ENCODE results near the gene WEE1. TPM values are rescaled to one million over a fixed set of nuclear protein-coding genes. Genes with fewer than 3 reads are reported as not detected.
"Not testable (repeated sequence)": the region's sequence is repeated elsewhere in the genome, so short reads cannot be mapped to it uniquely, and the experiment has no call there.

WEE1 gene
- total RNA-seq, 2 donors from 2014 or later, result 80.1 to 93.5 TPM

DNA sequence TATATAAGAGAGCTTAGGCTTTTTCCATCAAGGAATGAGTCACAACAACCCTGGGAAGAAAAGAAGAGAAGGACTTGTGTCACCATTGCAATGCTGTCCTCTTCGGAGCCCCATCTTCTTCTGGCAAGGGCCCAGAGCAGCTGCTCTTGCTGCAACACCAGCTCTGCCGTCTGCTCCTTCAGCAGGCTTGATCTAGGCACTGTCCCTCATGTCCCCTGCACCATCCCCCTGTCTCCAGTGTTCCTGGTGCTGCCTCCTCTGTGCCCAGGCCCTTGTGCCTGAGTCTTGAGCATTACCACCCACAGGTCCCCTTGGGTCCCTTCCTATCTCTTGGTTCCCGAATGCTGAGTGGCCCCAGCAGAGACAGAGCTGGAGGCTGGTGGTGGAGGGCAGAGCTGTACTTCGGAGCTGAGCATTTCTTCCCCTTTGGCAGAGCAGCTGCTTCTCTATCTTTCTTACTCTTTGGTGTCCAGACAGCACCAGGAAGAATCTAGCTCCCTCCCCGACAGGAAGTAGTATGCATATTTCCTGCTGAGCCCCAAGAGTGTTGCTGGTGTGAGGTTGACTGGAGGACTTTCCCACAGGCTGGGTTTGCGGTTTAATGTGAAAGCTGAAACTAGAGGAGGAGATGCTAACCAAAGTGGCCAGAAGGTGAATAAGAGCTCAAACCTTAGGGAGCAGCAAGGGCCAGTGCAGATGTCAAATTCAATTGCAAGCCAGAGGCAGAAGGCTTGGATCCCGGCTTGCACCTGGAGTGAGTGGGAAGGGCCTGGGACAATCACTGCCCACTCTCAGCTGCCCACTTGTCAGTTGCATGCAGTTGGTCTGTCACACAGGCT, 27.8 kb downstream of the WEE1 start:
- H3K4me3 Mint-ChIP-seq, result no peak overlapping the region
- Histone ChIP-seq H3K27ac (ENCODE audit: low read depth, low read length) (no peak overlapping the region), H3K4me1 (ENCODE audit: control insufficient read depth, insufficient read depth, low read length) (peaks cover 4% of the 10 kb centered on the region), H3K9me3 (ENCODE audit: control insufficient read depth, low read length) (no peaks in the 10 kb centered on the region), H3K36me3 (ENCODE audit: control insufficient read depth, insufficient read depth, low read length) (no peaks in the 10 kb centered on the region), H3K9ac (ENCODE audit: extremely low read depth, low read length, poor library complexity, severe bottlenecking) (no peak overlapping the region), H3K27me3 (ENCODE audit: control insufficient read depth, insufficient read depth, low read length, poor library complexity, severe bottlenecking) (no peaks in the 10 kb centered on the region), H3K4me3 (ENCODE audit: low read length) (no peak overlapping the region)
- no peaks in the 10 kb centered on the region for H3K27me3 Mint-ChIP-seq (ENCODE audit: insufficient read depth)
- WGBS, 2 experiments (ENCODE audit: insufficient coverage in 1 of 2, insufficient read length in 1 of 2), result 68 to 74% methylated on average over 4 to 7 of the region's 7 CpGs
- H3K27ac Mint-ChIP-seq, result peak overlapping the region; percentile 14
- DNase-seq, result peak; percentile 86
- H3K9me3 Mint-ChIP-seq, result peaks cover 2% of the 10 kb centered on the region
- no peaks in the 10 kb centered on the region for H3K36me3 Mint-ChIP-seq (ENCODE audit: low read depth)
- TF ChIP-seq, protein P1, sequence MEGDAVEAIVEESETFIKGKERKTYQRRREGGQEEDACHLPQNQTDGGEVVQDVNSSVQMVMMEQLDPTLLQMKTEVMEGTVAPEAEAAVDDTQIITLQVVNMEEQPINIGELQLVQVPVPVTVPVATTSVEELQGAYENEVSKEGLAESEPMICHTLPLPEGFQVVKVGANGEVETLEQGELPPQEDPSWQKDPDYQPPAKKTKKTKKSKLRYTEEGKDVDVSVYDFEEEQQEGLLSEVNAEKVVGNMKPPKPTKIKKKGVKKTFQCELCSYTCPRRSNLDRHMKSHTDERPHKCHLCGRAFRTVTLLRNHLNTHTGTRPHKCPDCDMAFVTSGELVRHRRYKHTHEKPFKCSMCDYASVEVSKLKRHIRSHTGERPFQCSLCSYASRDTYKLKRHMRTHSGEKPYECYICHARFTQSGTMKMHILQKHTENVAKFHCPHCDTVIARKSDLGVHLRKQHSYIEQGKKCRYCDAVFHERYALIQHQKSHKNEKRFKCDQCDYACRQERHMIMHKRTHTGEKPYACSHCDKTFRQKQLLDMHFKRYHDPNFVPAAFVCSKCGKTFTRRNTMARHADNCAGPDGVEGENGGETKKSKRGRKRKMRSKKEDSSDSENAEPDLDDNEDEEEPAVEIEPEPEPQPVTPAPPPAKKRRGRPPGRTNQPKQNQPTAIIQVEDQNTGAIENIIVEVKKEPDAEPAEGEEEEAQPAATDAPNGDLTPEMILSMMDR (conservative IDR thresholded peaks at IDR 0.05), result no peak
- peaks cover 11% of the 10 kb centered on the region for H3K4me1 Mint-ChIP-seq

DNA sequence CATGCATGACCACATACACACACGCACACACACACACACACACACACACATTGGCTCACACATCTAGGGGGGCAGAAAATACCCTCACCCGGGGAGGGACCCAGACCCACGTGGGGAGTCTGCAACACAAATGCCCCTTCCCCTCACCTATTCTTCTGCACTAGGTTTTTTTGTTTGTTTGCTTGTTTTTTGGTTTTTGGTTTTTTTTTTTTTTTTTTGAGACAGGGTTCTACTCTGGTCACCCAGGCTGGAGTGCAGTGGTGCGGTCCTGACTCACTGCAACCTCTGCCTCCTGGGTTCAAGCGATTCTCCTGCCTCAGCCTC, 28.4 kb downstream of the WEE1 start:
- WGBS, 2 experiments (ENCODE audit: insufficient coverage in 1 of 2, insufficient read length in 1 of 2), result 72 to 100% methylated on average over 1 to 5 of the region's 5 CpGs
- no peaks in the 10 kb centered on the region for H3K27me3 Mint-ChIP-seq (ENCODE audit: insufficient read depth)
- DNase-seq, result no peak
- Histone ChIP-seq H3K9me3 (ENCODE audit: control insufficient read depth, low read length) (no peaks in the 10 kb centered on the region), H3K4me3 (ENCODE audit: low read length) (no peak overlapping the region), H3K27me3 (ENCODE audit: control insufficient read depth, insufficient read depth, low read length, poor library complexity, severe bottlenecking) (no peaks in the 10 kb centered on the region), H3K27ac (ENCODE audit: low read depth, low read length) (no peak overlapping the region), H3K36me3 (ENCODE audit: control insufficient read depth, insufficient read depth, low read length) (no peaks in the 10 kb centered on the region), H3K9ac (ENCODE audit: extremely low read depth, low read length, poor library complexity, severe bottlenecking) (no peak overlapping the region), H3K4me1 (ENCODE audit: control insufficient read depth, insufficient read depth, low read length) (peaks cover 4% of the 10 kb centered on the region)
- TF ChIP-seq, protein P1 (conservative IDR thresholded peaks at IDR 0.05), result no peak
- H3K4me1 Mint-ChIP-seq, result peaks cover 13% of the 10 kb centered on the region
- H3K9me3 Mint-ChIP-seq, result peaks cover 2% of the 10 kb centered on the region
- no peak overlapping the region for H3K4me3 Mint-ChIP-seq
- peak overlapping the region; percentile 14 for H3K27ac Mint-ChIP-seq
- H3K36me3 Mint-ChIP-seq (ENCODE audit: low read depth), result no peaks in the 10 kb centered on the region

DNA sequence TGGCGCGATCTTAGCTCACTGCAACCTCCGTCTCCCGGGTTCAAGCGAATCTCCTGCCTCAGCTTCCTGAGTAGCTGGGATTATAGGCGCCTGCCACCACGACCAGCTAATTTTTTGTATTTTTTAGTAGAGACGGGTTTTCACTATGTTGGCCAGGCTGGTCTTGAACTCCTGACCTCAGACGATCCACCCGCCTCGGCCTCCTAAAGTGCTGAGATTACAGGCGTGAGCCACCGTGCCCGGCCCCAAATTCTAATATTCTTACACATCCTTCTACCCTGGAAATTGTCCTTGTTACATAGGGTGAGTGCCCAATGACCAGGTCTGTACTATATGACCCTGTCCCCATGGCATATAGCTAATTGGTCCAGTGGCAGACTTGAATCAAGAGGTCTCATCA, 29.7 kb downstream of the WEE1 start:
- 94 to 95% methylated on average over 14 of the region's 14 CpGs for WGBS, 2 experiments (ENCODE audit: insufficient coverage in 1 of 2, insufficient read length in 1 of 2)
- DNase-seq; H3K9me3 ChIP-seq (ENCODE audit: control insufficient read depth, low read length); H3K27me3 Mint-ChIP-seq (ENCODE audit: insufficient read depth); H3K4me3 ChIP-seq (ENCODE audit: low read length); H3K27ac ChIP-seq (ENCODE audit: low read depth, low read length); H3K36me3 Mint-ChIP-seq (ENCODE audit: low read depth); H3K27ac Mint-ChIP-seq; H3K27me3 ChIP-seq (ENCODE audit: control insufficient read depth, insufficient read depth, low read length, poor library complexity, severe bottlenecking); H3K36me3 ChIP-seq (ENCODE audit: control insufficient read depth, insufficient read depth, low read length); H3K4me3 Mint-ChIP-seq; H3K9ac ChIP-seq (ENCODE audit: extremely low read depth, low read length, poor library complexity, severe bottlenecking); H3K4me1 ChIP-seq (ENCODE audit: control insufficient read depth, insufficient read depth, low read length); H3K9me3 Mint-ChIP-seq: not testable (repeated sequence)
- H3K4me1 Mint-ChIP-seq, result peaks cover 23% of the 10 kb centered on the region
